MM.1S (cell line): ENCODE measurements around the gene PIK3CD.
"Not testable (repeated sequence)": the region's sequence is repeated elsewhere in the genome, so short reads cannot be mapped to it uniquely, and the experiment has no call there.

Experiments
- DNase-seq: peaks from one replicate; pipeline ENCODE4 v3.0.0-alpha.2; 2015
- H2AFZ ChIP-seq: fragments of 300-600 bp; sonication (generic); 2 replicates; pipeline ENCODE4 v1.6.0; 2016; ENCODE audit warnings: antibody characterized with exemption, low read length
- H3F3A ChIP-seq: fragments of 300-600 bp; sonication (generic); 2 replicates; pipeline ENCODE4 v1.6.1; 2016; ENCODE audit warnings: mild to moderate bottlenecking, antibody characterized with exemption, low read length, moderate library complexity, mixed read lengths; ENCODE audit not compliant: insufficient read depth
- H3K27ac ChIP-seq: fragments of 300-600 bp; sonication (generic); 2 replicates; pipeline ENCODE4 v1.5.1; 2016; ENCODE audit warnings: mild to moderate bottlenecking, low read length
- H3K27me3 ChIP-seq: fragments of 300-600 bp; sonication (generic); replicated peaks from 2 replicates; pipeline ENCODE4 v1.6.0; 2016; ENCODE audit warnings: low read length; ENCODE audit not compliant: insufficient read depth
- H3K36me3 ChIP-seq: fragments of 300-600 bp; sonication (generic); replicated peaks from 2 replicates; pipeline ENCODE4 v1.6.1; 2016; ENCODE audit warnings: mild to moderate bottlenecking, low read length, mixed read lengths; ENCODE audit not compliant: insufficient read depth
- H3K4me1 ChIP-seq: fragments of 300-600 bp; sonication (generic); 2 replicates; pipeline ENCODE4 v1.6.1; 2016; ENCODE audit warnings: low read length, mixed read lengths
- H3K4me2 ChIP-seq: fragments of 300-600 bp; sonication (generic); 2 replicates; pipeline ENCODE4 v1.6.0; 2016; ENCODE audit warnings: low read depth, low read length
- H3K4me3 ChIP-seq: fragments of 300-600 bp; sonication (generic); 2 replicates; pipeline ENCODE4 v1.5.1; 2016; ENCODE audit warnings: low read length, mixed read lengths
- H3K79me2 ChIP-seq: fragments of 300-600 bp; sonication (generic); 2 replicates; pipeline ENCODE4 v1.6.1; 2016; ENCODE audit warnings: mixed run types, low read length, mixed read lengths
- H3K9ac ChIP-seq: fragments of 300-600 bp; sonication (generic); 2 replicates; pipeline ENCODE4 v1.6.1; 2016; ENCODE audit warnings: low read length, mixed read lengths
- H3K9me2 ChIP-seq: fragments of 300-600 bp; sonication (generic); replicated peaks from 2 replicates; pipeline ENCODE4 v1.6.1; 2016; ENCODE audit warnings: mild to moderate bottlenecking, low read length, mixed read lengths; ENCODE audit not compliant: insufficient read depth
- H3K9me3 ChIP-seq: fragments of 300-600 bp; sonication (generic); replicated peaks from 2 replicates; pipeline ENCODE4 v1.6.1; 2016; ENCODE audit warnings: mild to moderate bottlenecking, low read length, mixed read lengths; ENCODE audit not compliant: insufficient read depth
- H4K20me1 ChIP-seq: fragments of 300-600 bp; sonication (generic); 2 replicates; pipeline ENCODE4 v1.6.1; 2016; ENCODE audit warnings: mild to moderate bottlenecking, low read length, moderate library complexity, mixed read lengths; ENCODE audit not compliant: insufficient read depth
- CTCF ChIP-seq: fragments of 300-600 bp; sonication (generic); IDR thresholded peaks from 2 replicates; pipeline ENCODE4 v1.5.1; 2016; ENCODE audit warnings: antibody characterized with exemption, low read length, mixed read lengths
- EZH2 ChIP-seq: fragments of 300-600 bp; sonication (generic); optimal IDR thresholded peaks from 2 replicates; pipeline ENCODE3; 2017; ENCODE audit warnings: low read depth, mild to moderate bottlenecking, antibody characterized with exemption, low read length, mixed read lengths
- EZH2phosphoT487 ChIP-seq: fragments of 300-600 bp; sonication (generic); IDR thresholded peaks from 2 replicates; pipeline ENCODE4 v1.6.1; 2018; ENCODE audit warnings: antibody characterized with exemption, low read length

PIK3CD gene

GRCh38 chr1:9675393-9675792, 23.9 kb downstream of the PIK3CD start:
- Histone ChIP-seq H3K4me3 (no peak overlapping the region), H3K27me3 (peaks cover 50% of the 10 kb centered on the region), H3K9ac (no peak overlapping the region), H3K36me3 (no peaks in the 10 kb centered on the region), H3K4me1 (no peaks in the 10 kb centered on the region), H4K20me1 (no peaks in the 10 kb centered on the region), H3K9me3 (no peaks in the 10 kb centered on the region), H3K4me2 (no peak overlapping the region), H3K79me2 (no peaks in the 10 kb centered on the region), H3F3A (no peaks in the 10 kb centered on the region), H2AFZ (no peak overlapping the region), H3K27ac (no peak overlapping the region), H3K9me2 (no peaks in the 10 kb centered on the region)
- DNase-seq: no peak
- TF ChIP-seq CTCF (no peak), EZH2 (no peak), EZH2phosphoT487 (no peak)

- not testable (repeated sequence) for H3K79me2 ChIP-seq
These were observed 24.6 kb downstream of the PIK3CD start for GRCh38 chr1:9676128-9676527.

DNA sequence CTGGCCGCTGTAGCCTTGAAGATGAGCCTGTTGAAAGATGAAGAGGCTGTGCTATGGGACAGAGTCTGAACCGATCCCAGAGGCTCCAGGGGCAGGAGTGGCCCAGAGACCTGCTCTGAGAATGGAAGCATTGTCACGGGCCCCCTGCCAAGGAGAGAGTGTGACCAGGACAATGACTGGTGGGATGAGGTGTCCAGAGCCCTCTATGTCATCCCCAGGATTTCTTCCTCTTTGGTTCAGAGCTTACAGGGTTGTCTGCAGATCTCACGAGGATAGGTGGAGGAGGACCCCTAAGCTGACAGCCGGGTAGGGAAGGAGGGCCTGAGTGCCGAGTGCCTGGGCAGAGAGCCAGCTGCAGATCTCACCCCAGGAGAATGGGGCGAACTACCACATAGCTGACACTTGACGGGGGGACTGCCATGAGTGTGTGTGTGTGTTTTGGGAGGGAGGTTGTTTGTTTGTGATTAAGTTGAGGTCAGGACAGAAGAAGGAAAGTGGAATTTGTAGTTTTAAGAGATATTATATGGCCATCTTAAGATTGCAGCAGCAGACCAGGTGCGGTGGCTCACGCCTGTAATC, 25.4 kb downstream of the PIK3CD start:
- H3K9ac ChIP-seq: no peak overlapping the region
- no peaks in the 10 kb centered on the region for H4K20me1 ChIP-seq
- H3K27ac ChIP-seq: no peak overlapping the region
- H3K9me3 ChIP-seq: no peaks in the 10 kb centered on the region
- TF ChIP-seq CTCF: no peak
- no peak for TF ChIP-seq EZH2phosphoT487
- no peak for TF ChIP-seq EZH2
- no peaks in the 10 kb centered on the region for H3K36me3 ChIP-seq
- no peaks in the 10 kb centered on the region for H3F3A ChIP-seq
- H2AFZ ChIP-seq: no peak overlapping the region
- H3K4me1 ChIP-seq: no peaks in the 10 kb centered on the region
- peaks cover 53% of the 10 kb centered on the region for H3K27me3 ChIP-seq
- H3K79me2 ChIP-seq: no peaks in the 10 kb centered on the region
- no peak overlapping the region for H3K4me3 ChIP-seq
- no peaks in the 10 kb centered on the region for H3K9me2 ChIP-seq
- DNase-seq: no peak
- no peak overlapping the region for H3K4me2 ChIP-seq

More at GRCh38 chr1:9676128-9676527, 24.6 kb downstream of the PIK3CD start:
- not testable (repeated sequence) for H3F3A ChIP-seq, DNase-seq, H3K27ac ChIP-seq, H3K9me3 ChIP-seq, H3K9me2 ChIP-seq, H3K4me2 ChIP-seq, H4K20me1 ChIP-seq, H3K4me3 ChIP-seq, H3K9ac ChIP-seq, H3K36me3 ChIP-seq, H3K4me1 ChIP-seq, H2AFZ ChIP-seq
- H3K27me3 ChIP-seq: peaks cover 51% of the 10 kb centered on the region

- H3K9me2 ChIP-seq: no peaks in the 10 kb centered on the region
- DNase-seq: no peak
- no peak overlapping the region for H3K9ac ChIP-seq
- H3K4me1 ChIP-seq: no peaks in the 10 kb centered on the region
- H3K27me3 ChIP-seq: peaks cover 57% of the 10 kb centered on the region
- no peak overlapping the region for H3K27ac ChIP-seq
- H3K4me2 ChIP-seq: no peak overlapping the region
- no peak for TF ChIP-seq CTCF
- no peak for TF ChIP-seq EZH2phosphoT487
- TF ChIP-seq EZH2: no peak
- H3F3A ChIP-seq: no peaks in the 10 kb centered on the region
- no peak overlapping the region for H3K4me3 ChIP-seq
- no peaks in the 10 kb centered on the region for H3K79me2 ChIP-seq
- no peaks in the 10 kb centered on the region for H3K9me3 ChIP-seq
- no peaks in the 10 kb centered on the region for H4K20me1 ChIP-seq
- H3K36me3 ChIP-seq: no peaks in the 10 kb centered on the region
- H2AFZ ChIP-seq: no peak overlapping the region
These were observed 28.6 kb downstream of the PIK3CD start for GRCh38 chr1:9680091-9680490.
